D721Med (cell line): ENCODE data around the gene CLEC7A.

ENCODE experiments used
- DNase-seq: peaks from one replicate; pipeline ENCODE4 v3.0.0; 2011; ENCODE audit warnings: low spot score; ENCODE audit not compliant: insufficient read length
- FAIRE-seq: peaks from 2 replicates; lab custom pipeline; 2011; peaks lifted over from hg19 to GRCh38; lab: Jason Lieb, UNC
- TF ChIP-seq, protein P1 (sequence below): IDR thresholded peaks from 2 replicates; pipeline ENCODE4 v1.5.1; 2012; ENCODE audit warnings: mild to moderate bottlenecking, control low read depth; ENCODE audit not compliant: insufficient read depth; ENCODE audit errors: missing control alignments

The CLEC7A gene

DNA sequence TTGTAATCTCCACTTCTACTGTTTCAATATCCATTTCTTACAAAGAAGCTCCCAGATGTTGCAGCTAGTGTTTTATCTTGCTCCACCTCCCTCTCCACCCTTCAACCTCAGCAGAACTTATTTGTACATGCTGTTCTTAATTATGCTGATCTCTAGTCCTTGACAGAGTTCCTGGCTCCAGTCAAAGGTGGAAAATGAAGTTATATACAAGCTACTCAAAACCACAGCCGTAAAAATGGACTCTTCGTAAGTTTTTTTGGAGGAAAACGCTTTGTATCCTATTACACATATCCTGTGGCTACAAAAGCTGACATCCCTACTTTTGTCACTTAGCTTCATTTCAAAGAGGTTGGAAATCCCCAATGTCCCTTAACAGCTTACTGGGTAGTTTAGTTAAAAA is 32.5 kb downstream of the CLEC7A start:
- FAIRE-seq, result no peak
- no peak for DNase-seq
- TF ChIP-seq, protein P1, sequence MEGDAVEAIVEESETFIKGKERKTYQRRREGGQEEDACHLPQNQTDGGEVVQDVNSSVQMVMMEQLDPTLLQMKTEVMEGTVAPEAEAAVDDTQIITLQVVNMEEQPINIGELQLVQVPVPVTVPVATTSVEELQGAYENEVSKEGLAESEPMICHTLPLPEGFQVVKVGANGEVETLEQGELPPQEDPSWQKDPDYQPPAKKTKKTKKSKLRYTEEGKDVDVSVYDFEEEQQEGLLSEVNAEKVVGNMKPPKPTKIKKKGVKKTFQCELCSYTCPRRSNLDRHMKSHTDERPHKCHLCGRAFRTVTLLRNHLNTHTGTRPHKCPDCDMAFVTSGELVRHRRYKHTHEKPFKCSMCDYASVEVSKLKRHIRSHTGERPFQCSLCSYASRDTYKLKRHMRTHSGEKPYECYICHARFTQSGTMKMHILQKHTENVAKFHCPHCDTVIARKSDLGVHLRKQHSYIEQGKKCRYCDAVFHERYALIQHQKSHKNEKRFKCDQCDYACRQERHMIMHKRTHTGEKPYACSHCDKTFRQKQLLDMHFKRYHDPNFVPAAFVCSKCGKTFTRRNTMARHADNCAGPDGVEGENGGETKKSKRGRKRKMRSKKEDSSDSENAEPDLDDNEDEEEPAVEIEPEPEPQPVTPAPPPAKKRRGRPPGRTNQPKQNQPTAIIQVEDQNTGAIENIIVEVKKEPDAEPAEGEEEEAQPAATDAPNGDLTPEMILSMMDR, result no peak

DNA sequence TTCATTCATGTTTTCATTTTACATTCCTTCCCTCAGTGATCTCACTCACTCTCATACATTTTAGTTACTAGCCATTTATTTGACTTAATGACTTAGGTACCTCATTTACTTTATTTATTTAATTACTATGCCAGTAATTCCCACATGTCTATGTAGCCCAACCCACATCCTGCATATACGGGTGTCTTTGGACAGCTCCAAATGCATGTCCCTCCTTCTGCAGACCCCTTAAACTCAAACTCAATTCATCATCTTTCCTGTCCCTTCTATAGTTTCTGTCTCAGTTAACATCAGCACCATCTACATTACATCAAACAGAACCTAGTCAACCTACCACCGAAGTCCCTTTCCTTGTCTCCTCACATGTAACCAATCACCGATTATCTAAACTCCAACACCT is 34.0 kb downstream of the CLEC7A start:
- TF ChIP-seq, protein P1, result no peak
- FAIRE-seq (no peak), DNase-seq (no peak)

DNA sequence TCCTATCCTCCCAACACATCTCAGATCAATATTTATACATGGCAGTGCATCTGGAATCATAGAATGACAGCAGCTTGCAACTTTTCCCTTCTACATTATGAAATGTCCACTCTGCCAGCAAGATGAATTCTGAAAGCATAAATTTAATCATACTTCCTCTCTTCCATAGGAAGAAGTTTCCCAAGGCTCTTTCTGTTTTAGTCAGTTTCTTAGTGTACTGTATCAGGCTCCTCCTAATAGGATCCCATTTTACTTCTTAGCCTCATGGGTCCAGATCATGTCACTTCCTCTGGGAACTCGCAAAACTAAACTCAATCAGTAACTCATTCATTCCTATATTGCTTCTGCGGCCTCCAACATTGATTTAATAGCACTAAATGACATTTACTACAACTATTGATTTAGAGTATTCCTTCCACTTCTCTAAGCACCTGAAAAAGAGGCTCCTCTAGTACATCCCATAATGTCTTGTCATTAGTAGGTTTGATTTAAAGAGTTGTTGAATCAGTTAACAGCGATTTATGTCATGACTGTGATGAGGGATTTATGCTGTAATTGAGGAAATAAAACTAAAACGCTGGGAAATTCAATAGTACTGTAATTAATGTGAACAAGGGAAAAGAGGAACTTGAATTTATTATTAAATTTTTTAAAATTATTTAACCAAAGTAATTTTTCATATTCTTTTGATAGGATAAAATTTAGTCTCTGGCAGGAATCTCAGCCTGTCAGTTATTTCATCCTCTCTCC is 35.2 kb downstream of the CLEC7A start:
- TF ChIP-seq, protein P1, result no peak
- DNase-seq (no peak), FAIRE-seq (no peak)

DNA sequence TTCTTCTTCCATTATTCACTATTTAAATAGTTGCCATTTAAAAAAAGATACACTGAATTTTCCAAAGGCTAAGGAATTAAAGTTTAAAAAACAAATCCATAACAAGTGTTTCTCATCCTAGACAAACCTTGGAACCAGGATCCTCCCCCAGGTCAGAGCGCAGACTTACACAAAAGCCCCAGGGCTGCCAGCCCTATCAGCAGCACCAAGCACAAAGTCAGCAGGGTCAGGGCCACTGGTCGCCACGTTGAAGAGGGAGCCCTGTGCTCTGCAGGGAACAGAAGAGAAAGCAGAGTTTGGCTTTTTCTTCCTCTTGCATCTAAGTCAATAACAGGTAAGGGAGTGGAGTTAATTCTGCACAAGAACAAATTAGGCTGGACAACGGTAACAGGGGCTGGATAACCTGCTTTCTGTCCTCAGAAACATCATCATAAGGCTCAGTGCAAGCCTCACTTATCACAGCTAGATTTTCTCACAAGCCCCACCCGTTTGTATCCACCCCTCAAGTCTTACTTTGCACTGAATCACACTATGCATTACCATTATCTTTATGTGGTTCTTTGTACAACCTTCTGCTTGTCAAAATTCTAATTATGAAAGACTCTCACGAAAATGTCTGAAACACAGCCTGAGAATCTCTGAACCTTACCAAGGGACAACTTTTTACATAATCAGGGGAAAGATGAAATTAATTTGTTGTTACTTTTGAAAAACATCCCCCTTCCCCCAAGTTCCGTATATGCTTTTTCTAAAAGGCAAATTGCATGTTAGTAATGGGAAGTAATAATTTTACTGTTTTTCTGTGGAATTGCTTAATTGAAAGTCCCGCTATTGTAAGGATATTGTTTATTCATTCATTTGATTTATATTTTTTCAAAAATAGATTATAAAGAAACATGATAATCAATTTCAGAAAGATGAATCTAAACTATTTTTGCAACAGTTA is 40.8 kb downstream of the CLEC7A start:
- no peak for FAIRE-seq
- DNase-seq, result no peak
- TF ChIP-seq, protein P1, result no peak

DNA sequence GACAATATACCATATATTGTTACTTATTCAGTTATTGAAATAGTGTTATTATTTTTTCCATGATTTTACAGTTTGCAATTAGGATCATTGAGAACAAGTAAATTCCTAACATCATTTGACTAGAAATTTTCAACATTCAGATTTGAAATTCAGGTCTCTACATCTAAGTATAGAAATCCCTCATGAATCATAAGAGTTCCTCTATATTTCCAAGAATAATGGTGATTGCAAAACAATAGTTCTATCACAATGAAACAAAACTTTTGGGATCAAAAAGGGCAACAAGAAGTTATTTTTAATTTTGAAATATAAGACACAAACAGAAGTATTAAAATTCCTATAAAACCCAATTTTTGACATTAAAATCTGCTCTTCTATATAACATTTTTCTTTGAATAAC is 42.0 kb downstream of the CLEC7A start:
- FAIRE-seq, result no peak
- TF ChIP-seq, protein P1, result no peak
- DNase-seq, result no peak

DNA sequence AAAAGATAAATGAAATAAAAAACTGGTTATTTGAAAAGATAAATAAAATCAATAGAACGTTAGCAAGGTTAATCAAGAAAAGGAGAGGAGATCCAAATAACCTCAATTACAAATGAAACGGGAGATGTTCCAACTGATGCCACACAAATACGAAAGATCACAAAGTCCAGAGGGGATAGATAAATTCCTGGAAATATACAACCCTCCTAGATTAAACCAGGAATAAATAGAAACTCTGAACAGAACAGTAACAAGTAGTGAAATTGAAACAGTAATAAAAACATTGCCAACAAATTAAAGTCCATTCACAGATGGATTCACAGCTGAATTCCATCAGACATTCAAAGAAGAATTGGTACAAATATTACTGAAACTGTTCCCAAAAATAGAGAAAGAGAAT is 43.6 kb downstream of the CLEC7A start:
- FAIRE-seq, result no peak
- DNase-seq, result no peak
- TF ChIP-seq, protein P1, result no peak
